Neuron (in vitro differentiated cells): ENCODE results near the gene PGRMC2.
"Not testable (repeated sequence)": the region's sequence is repeated elsewhere in the genome, so short reads cannot be mapped to it uniquely, and the experiment has no call there.

Experiments
- H2AFZ ChIP-seq: one replicate; pipeline ENCODE4 v1.6.1; 2013; ENCODE audit warnings: low read depth, mild to moderate bottlenecking, inconsistent platforms, low read length, moderate library complexity
- H3K27me3 ChIP-seq: one replicate; pipeline ENCODE4 v1.6.1; 2013; ENCODE audit warnings: low read length; ENCODE audit not compliant: insufficient read depth
- H3K36me3 ChIP-seq: one replicate; pipeline ENCODE4 v1.6.1; 2013; ENCODE audit warnings: low read length; ENCODE audit not compliant: insufficient read depth
- H3K4me1 ChIP-seq: one replicate; pipeline ENCODE4 v1.6.1; 2013; ENCODE audit warnings: low read length; ENCODE audit not compliant: insufficient read depth
- H3K4me3 ChIP-seq: 2 replicates; pipeline ENCODE4 v1.5.1; 2013; ENCODE audit warnings: mild to moderate bottlenecking, low read length, moderate library complexity
- H3K9me3 ChIP-seq: one replicate; pipeline ENCODE4 v1.6.1; 2013; ENCODE audit warnings: low read length

Gene PGRMC2

GRCh38 chr4:128247906-128248305 lies 39.7 kb downstream of the PGRMC2 start:
- H3K4me3 ChIP-seq: no peak overlapping the region
- no peaks in the 10 kb centered on the region for H3K4me1 ChIP-seq
- no peaks in the 10 kb centered on the region for H3K27me3 ChIP-seq
- H2AFZ ChIP-seq: no peak overlapping the region
- H3K36me3 ChIP-seq: no peaks in the 10 kb centered on the region
- no peaks in the 10 kb centered on the region for H3K9me3 ChIP-seq

GRCh38 chr4:128245391-128245790 lies 42.2 kb downstream of the PGRMC2 start:
- H2AFZ ChIP-seq, H3K27me3 ChIP-seq, H3K4me3 ChIP-seq, H3K4me1 ChIP-seq, H3K9me3 ChIP-seq, H3K36me3 ChIP-seq: not testable (repeated sequence)

DNA sequence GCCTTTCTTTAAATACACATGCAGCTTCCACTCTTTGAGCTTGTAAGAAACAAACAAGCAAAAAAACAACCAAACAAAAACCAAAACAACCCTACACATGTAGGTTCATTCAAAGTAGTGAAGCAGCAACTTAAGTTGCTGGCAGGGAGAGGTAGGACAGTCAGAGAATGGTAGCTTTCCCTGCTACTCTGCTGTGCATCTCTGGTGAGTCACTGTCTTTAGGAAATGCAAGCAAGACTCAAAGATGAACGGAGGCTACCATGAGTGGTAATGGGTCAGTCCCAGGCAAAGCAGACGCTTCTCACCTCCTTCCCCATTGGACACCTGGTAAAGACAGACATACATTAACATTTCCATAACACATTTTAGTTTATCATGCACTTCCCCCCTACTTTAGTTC lies 43.2 kb downstream of the PGRMC2 start:
- Histone ChIP-seq H3K36me3 (no peaks in the 10 kb centered on the region), H3K9me3 (no peaks in the 10 kb centered on the region), H3K4me3 (no peak overlapping the region), H3K4me1 (peaks cover 6% of the 10 kb centered on the region), H2AFZ (no peak overlapping the region), H3K27me3 (no peaks in the 10 kb centered on the region)

GRCh38 chr4:128242601-128243000 lies 45.0 kb downstream of the PGRMC2 start:
- H3K9me3 ChIP-seq: no peaks in the 10 kb centered on the region
- H2AFZ ChIP-seq: no peak overlapping the region
- H3K27me3 ChIP-seq: no peaks in the 10 kb centered on the region
- peaks cover 6% of the 10 kb centered on the region for H3K4me1 ChIP-seq
- no peaks in the 10 kb centered on the region for H3K36me3 ChIP-seq
- no peak overlapping the region for H3K4me3 ChIP-seq

DNA sequence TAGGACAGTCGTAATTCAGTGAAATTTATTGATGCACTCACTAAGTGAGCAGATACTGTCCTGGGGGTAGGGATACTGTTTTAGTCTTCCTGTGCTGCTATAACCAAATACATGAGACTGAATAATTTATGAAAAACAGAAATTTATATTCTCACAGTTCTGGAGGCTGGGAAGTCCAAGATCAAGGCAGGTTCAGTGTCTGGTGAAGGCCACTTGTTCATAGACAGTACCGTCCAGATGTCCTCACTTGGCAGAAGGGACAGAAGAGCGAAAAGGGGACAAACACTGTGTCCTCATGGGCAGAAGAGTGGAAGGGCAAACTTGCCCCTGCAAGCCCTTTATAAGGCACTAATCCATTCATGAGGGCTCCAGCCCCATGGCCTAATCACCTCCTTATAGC lies 45.6 kb downstream of the PGRMC2 start:
- Histone ChIP-seq H3K36me3 (no peaks in the 10 kb centered on the region), H2AFZ (no peak overlapping the region), H3K9me3 (no peaks in the 10 kb centered on the region), H3K4me1 (peaks cover 6% of the 10 kb centered on the region), H3K4me3 (no peak overlapping the region), H3K27me3 (no peaks in the 10 kb centered on the region)

DNA sequence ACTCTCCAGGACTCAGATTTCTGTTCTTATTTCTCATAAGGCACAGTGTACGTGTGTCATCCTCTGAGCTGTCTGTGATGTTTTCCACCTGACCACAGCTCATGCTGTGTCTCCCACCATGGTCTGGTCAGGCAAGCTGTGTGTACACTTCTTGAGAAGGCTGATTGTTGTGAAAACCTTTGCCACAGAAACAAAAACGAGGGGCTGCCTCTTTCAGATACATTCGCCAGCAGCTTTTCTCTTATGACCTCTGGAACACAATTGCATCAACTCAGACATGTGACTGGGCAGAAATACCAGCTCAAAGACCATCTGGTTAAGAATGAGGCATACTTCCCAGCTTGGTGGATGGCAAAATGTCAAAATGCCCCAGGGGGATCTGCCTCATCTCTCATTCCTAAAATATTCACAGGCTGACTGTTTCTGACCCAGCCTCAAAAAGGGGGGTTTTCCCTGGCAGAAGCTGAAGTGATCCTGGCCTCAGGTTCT lies 46.1 kb downstream of the PGRMC2 start:
- Histone ChIP-seq H3K4me1 (peaks cover 6% of the 10 kb centered on the region), H3K9me3 (no peaks in the 10 kb centered on the region), H3K36me3 (no peaks in the 10 kb centered on the region), H2AFZ (no peak overlapping the region), H3K27me3 (no peaks in the 10 kb centered on the region), H3K4me3 (no peak overlapping the region)

- Histone ChIP-seq H3K9me3 (no peaks in the 10 kb centered on the region), H2AFZ (no peak overlapping the region), H3K36me3 (no peaks in the 10 kb centered on the region), H3K4me1 (peaks cover 6% of the 10 kb centered on the region), H3K27me3 (no peaks in the 10 kb centered on the region), H3K4me3 (no peak overlapping the region)
Observed at GRCh38 chr4:128241019-128241418, 46.6 kb downstream of the PGRMC2 start.

- Histone ChIP-seq H3K27me3 (no peaks in the 10 kb centered on the region), H2AFZ (no peak overlapping the region), H3K9me3 (no peaks in the 10 kb centered on the region), H3K36me3 (no peaks in the 10 kb centered on the region), H3K4me1 (no peaks in the 10 kb centered on the region), H3K4me3 (no peak overlapping the region)
Observed at GRCh38 chr4:128234836-128235235, 52.8 kb downstream of the PGRMC2 start.

- Histone ChIP-seq H3K4me3 (no peak overlapping the region), H3K36me3 (no peaks in the 10 kb centered on the region), H3K27me3 (no peaks in the 10 kb centered on the region), H3K9me3 (no peaks in the 10 kb centered on the region), H2AFZ (no peak overlapping the region), H3K4me1 (peaks cover 15% of the 10 kb centered on the region)
Observed at GRCh38 chr4:128232719-128233118, 54.9 kb downstream of the PGRMC2 start.

DNA sequence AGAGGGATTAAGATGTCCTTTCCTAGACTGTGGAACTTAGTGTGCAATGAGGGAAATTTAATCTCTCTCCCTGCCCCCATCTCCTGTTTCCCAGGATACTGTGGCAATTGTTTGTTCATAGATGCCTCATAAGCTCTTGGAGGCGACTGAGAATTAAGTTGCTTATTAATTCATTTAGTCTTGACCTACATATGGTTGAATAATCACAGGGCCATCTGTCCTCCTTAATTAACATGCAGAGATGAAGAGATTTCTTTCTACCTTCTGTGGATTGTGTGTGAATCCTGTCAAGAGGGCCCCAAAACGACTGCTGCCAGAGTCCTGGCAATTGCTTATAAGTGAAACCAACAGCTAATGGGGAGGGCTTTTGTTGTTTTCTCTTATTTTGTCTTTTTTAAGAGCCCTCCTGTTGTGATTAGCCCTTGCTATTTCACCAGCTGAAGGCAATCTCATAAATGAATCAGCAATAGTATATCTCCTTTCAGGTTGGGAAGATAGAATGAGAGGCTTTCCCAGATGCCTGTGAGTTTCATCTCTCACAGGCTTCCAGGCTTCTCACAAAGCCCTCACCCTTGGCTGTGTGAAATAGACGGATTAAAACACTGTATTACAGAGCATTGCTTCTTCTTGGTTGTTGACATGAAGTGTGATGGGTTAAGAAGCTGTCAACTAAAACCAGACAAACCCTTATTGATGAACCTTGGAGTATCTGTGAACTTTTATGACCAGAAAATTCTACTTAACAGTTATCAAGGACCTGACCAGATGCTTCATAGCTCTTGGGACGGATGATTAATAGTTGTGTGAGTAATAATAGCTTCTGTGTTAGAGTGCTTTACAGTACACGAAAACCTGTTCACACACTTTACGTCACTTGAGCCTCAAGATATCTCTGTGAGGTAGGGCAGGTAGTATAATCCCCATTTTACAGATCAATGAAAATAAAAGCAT lies 58.5 kb downstream of the PGRMC2 start:
- H3K9me3 ChIP-seq: no peaks in the 10 kb centered on the region
- H2AFZ ChIP-seq: peak overlapping the region; percentile 51
- no peaks in the 10 kb centered on the region for H3K36me3 ChIP-seq

DNA sequence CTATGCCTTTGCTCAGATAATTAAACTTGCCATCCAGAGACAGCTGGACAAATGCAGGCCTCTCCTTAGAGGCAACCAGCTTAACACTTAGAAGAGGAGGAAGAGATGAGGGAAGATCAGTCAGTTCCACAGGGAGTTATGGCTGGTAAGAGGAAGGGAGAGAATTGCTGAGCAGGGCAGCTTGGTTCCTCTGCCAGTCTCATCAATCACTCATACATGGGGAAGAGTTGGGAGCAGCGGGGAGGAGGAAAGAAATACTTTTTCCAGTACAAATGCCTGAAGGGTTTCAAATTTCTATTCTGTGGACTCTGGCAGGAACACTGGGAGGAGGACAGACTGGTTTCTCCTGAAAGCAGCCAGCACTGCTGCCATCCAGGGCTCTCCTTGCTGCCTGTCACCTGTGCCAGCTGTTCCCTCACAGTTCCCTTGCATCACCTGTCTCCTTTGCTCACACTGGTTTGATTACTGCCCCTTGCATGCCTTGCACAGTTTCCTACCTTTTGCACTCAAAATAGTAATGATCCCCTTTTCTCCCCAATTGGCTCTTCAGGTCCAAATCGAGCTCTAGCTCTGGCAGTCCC lies 59.5 kb downstream of the PGRMC2 start:
- Histone ChIP-seq H3K4me1 (peaks cover 15% of the 10 kb centered on the region), H3K9me3 (no peaks in the 10 kb centered on the region), H3K27me3 (no peaks in the 10 kb centered on the region), H3K4me3 (no peak overlapping the region), H2AFZ (no peak overlapping the region), H3K36me3 (no peaks in the 10 kb centered on the region)

More for the DNA sequence above, 58.5 kb downstream of the PGRMC2 start:
- no peak overlapping the region for H3K4me3 ChIP-seq
- H3K27me3 ChIP-seq: no peaks in the 10 kb centered on the region
- peaks cover 15% of the 10 kb centered on the region for H3K4me1 ChIP-seq

- H2AFZ ChIP-seq: no peak overlapping the region
- no peaks in the 10 kb centered on the region for H3K36me3 ChIP-seq
- H3K9me3 ChIP-seq: no peaks in the 10 kb centered on the region
- H3K27me3 ChIP-seq: no peaks in the 10 kb centered on the region
- no peak overlapping the region for H3K4me3 ChIP-seq
- H3K4me1 ChIP-seq: peaks cover 15% of the 10 kb centered on the region
Observed at GRCh38 chr4:128225148-128225547, 62.5 kb downstream of the PGRMC2 start.

GRCh38 chr4:128221586-128221985 lies 66.0 kb downstream of the PGRMC2 start:
- Histone ChIP-seq H3K4me1 (no peaks in the 10 kb centered on the region), H3K4me3 (no peak overlapping the region), H3K9me3 (no peaks in the 10 kb centered on the region), H2AFZ (no peak overlapping the region), H3K36me3 (no peaks in the 10 kb centered on the region), H3K27me3 (no peaks in the 10 kb centered on the region)
